ENCODE results near the gene CERS6.

DNA sequence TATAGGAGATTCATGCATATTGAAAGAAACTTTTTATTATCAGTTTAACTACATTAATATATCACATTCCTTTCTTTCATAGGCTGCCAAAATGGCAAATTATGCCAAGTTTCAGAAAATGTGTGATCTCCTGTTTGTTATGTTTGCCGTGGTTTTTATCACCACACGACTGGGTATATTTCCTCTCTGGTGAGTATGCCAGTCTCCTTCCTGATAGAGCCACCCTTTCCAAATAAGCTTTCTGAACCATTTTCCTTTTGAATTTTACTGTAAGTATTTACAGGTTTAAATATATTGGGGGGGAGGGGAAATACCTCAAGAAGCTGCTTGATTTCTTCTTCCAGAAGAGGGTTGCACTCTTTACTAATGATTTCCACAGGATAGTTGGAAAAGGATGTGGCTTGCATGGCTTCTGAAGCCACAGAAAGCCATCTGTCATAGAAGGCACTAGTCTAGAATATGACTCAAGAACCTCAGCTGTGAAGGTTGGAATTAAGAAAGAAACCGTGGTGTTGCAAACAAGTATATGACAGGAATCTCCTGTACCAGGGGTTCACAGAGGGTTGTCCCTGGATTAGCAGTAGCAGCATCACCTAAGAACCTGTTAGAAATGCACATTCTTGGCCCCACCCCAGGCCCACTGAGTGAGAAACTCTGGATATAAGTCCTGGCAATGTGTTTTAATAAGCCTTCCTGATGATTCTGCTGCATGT, 261.9 kb downstream of the CERS6 start:
- TF ChIP-seq CTCF (IDR thresholded peaks at IDR 0.05) (no peak), POLR2A (IDR thresholded peaks at IDR 0.05) (no peak), POLR2AphosphoS5 (IDR thresholded peaks at IDR 0.05) (no peak)

All from breast epithelium (tissue), 3 donors.